ENCODE data around the gene TTC27. TPM values are rescaled to one million over a fixed set of nuclear protein-coding genes. Genes with fewer than 3 reads are reported as not detected.

Gene TTC27
- total RNA-seq, 1 donor from 2014 or later, result 118 TPM

GRCh38 chr2:32755666-32756065 lies 127.8 kb downstream of the TTC27 start:
- H3K27ac ChIP-seq, result no peak overlapping the region
- no peaks in the 10 kb centered on the region for H3K9me3 ChIP-seq
- peaks cover 4 to 16% of the 10 kb centered on the region in 2 donors for H3K36me3 ChIP-seq
- no peak overlapping the region for H3K4me3 ChIP-seq
- no peaks in the 10 kb centered on the region for H3K27me3 ChIP-seq
- peaks cover 0 to 8% of the 10 kb centered on the region in 2 donors for H3K4me1 ChIP-seq
- no peak for DNase-seq (ENCODE audit: low spot score in 2 of 2)
- TF ChIP-seq CTCF (IDR thresholded peaks at IDR 0.05), result no peak
- intact Hi-C loops (cut with DNase I), result no loop called here

- intact Hi-C loops (cut with DNase I), result no loop called here
- no peak overlapping the region for H3K4me3 ChIP-seq
- no peak for DNase-seq (ENCODE audit: low spot score in 2 of 2)
- no peaks in the 10 kb centered on the region for H3K9me3 ChIP-seq
- peaks cover 4 to 16% of the 10 kb centered on the region in 2 donors for H3K36me3 ChIP-seq
- no peak overlapping the region for H3K27ac ChIP-seq
- TF ChIP-seq CTCF (IDR thresholded peaks at IDR 0.05), result no peak
- peaks cover 0 to 8% of the 10 kb centered on the region in 2 donors for H3K4me1 ChIP-seq
- H3K27me3 ChIP-seq, result no peaks in the 10 kb centered on the region
Measured at GRCh38 chr2:32756074-32756727, 128.4 kb downstream of the TTC27 start.

- H3K9me3 ChIP-seq, result no peaks in the 10 kb centered on the region
- TF ChIP-seq CTCF (IDR thresholded peaks at IDR 0.05), result no peak
- H3K27ac ChIP-seq, result no peak overlapping the region
- intact Hi-C loops (cut with DNase I), result no loop called here
- H3K4me1 ChIP-seq, result no peaks in the 10 kb centered on the region
- H3K36me3 ChIP-seq, result peaks cover 4 to 16% of the 10 kb centered on the region in 2 donors
- H3K4me3 ChIP-seq, result no peak overlapping the region
- no peaks in the 10 kb centered on the region for H3K27me3 ChIP-seq
- no peak for DNase-seq (ENCODE audit: low spot score in 2 of 2)
Measured at GRCh38 chr2:32758232-32758631, 130.4 kb downstream of the TTC27 start.

GRCh38 chr2:32760628-32761027 lies 132.8 kb downstream of the TTC27 start:
- no peaks in the 10 kb centered on the region for H3K27me3 ChIP-seq
- H3K4me1 ChIP-seq, result no peaks in the 10 kb centered on the region
- peaks cover 4 to 16% of the 10 kb centered on the region in 2 donors for H3K36me3 ChIP-seq
- DNase-seq (ENCODE audit: low spot score in 2 of 2), result no peak
- no peak overlapping the region for H3K4me3 ChIP-seq
- no peak for TF ChIP-seq CTCF (IDR thresholded peaks at IDR 0.05)
- H3K27ac ChIP-seq, result no peak overlapping the region
- no peaks in the 10 kb centered on the region for H3K9me3 ChIP-seq
- intact Hi-C loops (cut with DNase I), result no loop called here

- Histone ChIP-seq H3K36me3 (no peaks in the 10 kb centered on the region), H3K27ac (no peak overlapping the region), H3K4me1 (no peaks in the 10 kb centered on the region), H3K4me3 (no peak overlapping the region), H3K27me3 (no peaks in the 10 kb centered on the region), H3K9me3 (no peaks in the 10 kb centered on the region)
- no peak for TF ChIP-seq CTCF (IDR thresholded peaks at IDR 0.05)
- no peak for DNase-seq (ENCODE audit: low spot score in 2 of 2)
- intact Hi-C loops (cut with DNase I), result no loop called here
Measured at GRCh38 chr2:32768387-32769174, 140.7 kb downstream of the TTC27 start.

All from ascending aorta (tissue), 2 donors.